ENCODE data around the gene COMMD8. TPM values are rescaled to one million over a fixed set of nuclear protein-coding genes. Genes with fewer than 3 reads are reported as not detected.

Gene COMMD8
- total and polyA plus RNA-seq, 10 donors = 14.1 to 30.9 (median 20.1) TPM

DNA sequence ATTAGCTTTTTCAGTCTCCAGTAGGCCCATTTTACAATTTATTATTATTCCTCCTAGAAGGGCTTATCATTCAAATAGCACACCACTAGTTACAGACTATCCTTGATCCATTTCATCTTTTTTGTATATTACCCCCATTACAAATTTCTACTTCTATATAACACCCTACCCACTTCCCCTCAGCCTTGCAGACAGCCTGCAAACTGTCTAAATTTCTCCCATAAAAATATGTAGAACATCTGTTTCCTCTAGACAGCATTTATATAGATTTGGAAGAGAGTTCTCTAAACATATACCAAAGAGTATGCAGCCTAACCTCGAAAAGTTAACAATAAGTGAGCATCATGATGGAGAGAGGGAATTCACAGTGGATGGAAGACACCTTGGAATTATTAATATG is 30.8 kb downstream of the COMMD8 start:
- TF ChIP-seq POLR2AphosphoS5 (IDR thresholded peaks at IDR 0.05) = no peak
- no peak for TF ChIP-seq POLR2A (IDR thresholded peaks at IDR 0.05)
- TF ChIP-seq, protein P1, sequence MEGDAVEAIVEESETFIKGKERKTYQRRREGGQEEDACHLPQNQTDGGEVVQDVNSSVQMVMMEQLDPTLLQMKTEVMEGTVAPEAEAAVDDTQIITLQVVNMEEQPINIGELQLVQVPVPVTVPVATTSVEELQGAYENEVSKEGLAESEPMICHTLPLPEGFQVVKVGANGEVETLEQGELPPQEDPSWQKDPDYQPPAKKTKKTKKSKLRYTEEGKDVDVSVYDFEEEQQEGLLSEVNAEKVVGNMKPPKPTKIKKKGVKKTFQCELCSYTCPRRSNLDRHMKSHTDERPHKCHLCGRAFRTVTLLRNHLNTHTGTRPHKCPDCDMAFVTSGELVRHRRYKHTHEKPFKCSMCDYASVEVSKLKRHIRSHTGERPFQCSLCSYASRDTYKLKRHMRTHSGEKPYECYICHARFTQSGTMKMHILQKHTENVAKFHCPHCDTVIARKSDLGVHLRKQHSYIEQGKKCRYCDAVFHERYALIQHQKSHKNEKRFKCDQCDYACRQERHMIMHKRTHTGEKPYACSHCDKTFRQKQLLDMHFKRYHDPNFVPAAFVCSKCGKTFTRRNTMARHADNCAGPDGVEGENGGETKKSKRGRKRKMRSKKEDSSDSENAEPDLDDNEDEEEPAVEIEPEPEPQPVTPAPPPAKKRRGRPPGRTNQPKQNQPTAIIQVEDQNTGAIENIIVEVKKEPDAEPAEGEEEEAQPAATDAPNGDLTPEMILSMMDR (IDR thresholded peaks at IDR 0.05 in 8 of 11, conservative IDR thresholded peaks at IDR 0.05 in 3 of 11) = no peak
- intact Hi-C loops (cut with DNase I; ENCODE audit: low total_unique reads) = no loop called here
- Histone ChIP-seq H3K4me1 (no peaks in the 10 kb centered on the region), H3K9me3 (no peaks in the 10 kb centered on the region), H3K4me3 (no peak overlapping the region), H3K27me3 (replicated peaks in 1 of 7) (no peaks in the 10 kb centered on the region), H3K36me3 (no peaks in the 10 kb centered on the region), H3K27ac (no peak overlapping the region)
- DNase-seq = no peak
- WGBS, 5 donors = 15 to 31% (median 28%) methylated on average over 1 of the region's 1 CpG

DNA sequence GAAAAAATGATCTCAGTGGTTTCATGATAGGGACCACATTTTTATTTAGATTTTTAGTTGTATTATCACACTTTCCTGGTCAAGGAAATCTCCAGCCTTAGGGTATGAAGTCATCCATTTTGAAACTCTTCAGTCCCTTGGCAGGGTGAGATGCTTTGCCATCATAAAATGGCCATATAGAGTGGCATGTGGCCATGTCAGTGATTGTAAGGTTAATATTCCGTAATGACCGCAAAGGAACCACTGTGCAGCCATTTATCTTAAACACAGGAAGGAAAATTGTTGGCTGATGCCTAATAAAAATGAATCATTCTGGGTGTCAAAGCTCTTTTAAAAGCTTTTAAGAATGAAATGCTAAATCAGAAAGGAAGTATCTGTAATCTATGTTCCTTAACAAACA is 35.6 kb downstream of the COMMD8 start:
- Histone ChIP-seq H3K27ac (no peak overlapping the region), H3K36me3 (no peaks in the 10 kb centered on the region), H3K27me3 (replicated peaks in 1 of 7) (no peaks in the 10 kb centered on the region), H3K4me3 (no peak overlapping the region), H3K4me1 (no peaks in the 10 kb centered on the region), H3K9me3 (no peaks in the 10 kb centered on the region)
- intact Hi-C loops (cut with DNase I; ENCODE audit: low total_unique reads) = no loop called here
- WGBS, 5 donors = 58 to 75% (median 61%) methylated on average over 2 of the region's 2 CpGs
- DNase-seq = no peak
- TF ChIP-seq POLR2A (IDR thresholded peaks at IDR 0.05) (no peak), POLR2AphosphoS5 (IDR thresholded peaks at IDR 0.05) (no peak)
- TF ChIP-seq, protein P1 (IDR thresholded peaks at IDR 0.05 in 8 of 11, conservative IDR thresholded peaks at IDR 0.05 in 3 of 11) = no peak

- H3K27ac ChIP-seq = no peak overlapping the region
- no peaks in the 10 kb centered on the region for H3K4me1 ChIP-seq
- no peak for TF ChIP-seq POLR2AphosphoS5 (IDR thresholded peaks at IDR 0.05)
- TF ChIP-seq, protein P1 (IDR thresholded peaks at IDR 0.05 in 8 of 11, conservative IDR thresholded peaks at IDR 0.05 in 3 of 11) = no peak
- no peak for TF ChIP-seq POLR2A (IDR thresholded peaks at IDR 0.05)
- H3K36me3 ChIP-seq = no peaks in the 10 kb centered on the region
- WGBS, 5 donors = 92 to 96% (median 94%) methylated on average over 25 of the region's 25 CpGs
- no peak for DNase-seq
- H3K9me3 ChIP-seq = no peaks in the 10 kb centered on the region
- intact Hi-C loops (cut with DNase I; ENCODE audit: low total_unique reads) = no loop called here
- H3K27me3 ChIP-seq (replicated peaks in 1 of 7) = no peaks in the 10 kb centered on the region
- no peak overlapping the region for H3K4me3 ChIP-seq
Observed at GRCh38 chr4:47425628-47426027, 37.9 kb downstream of the COMMD8 start.

GRCh38 chr4:47419296-47419695 is 44.2 kb downstream of the COMMD8 start:
- intact Hi-C loops (cut with DNase I; ENCODE audit: low total_unique reads) = no loop called here
- 60 to 82% (median 67%) methylated on average over 2 of the region's 2 CpGs for WGBS, 5 donors

More at GRCh38 chr4:47419296-47419695, 44.2 kb downstream of the COMMD8 start:
- H3K27ac ChIP-seq = no peak overlapping the region
- H3K36me3 ChIP-seq = no peaks in the 10 kb centered on the region
- H3K4me3 ChIP-seq = no peak overlapping the region
- TF ChIP-seq POLR2AphosphoS5 (IDR thresholded peaks at IDR 0.05) (no peak), POLR2A (IDR thresholded peaks at IDR 0.05) (no peak)
- TF ChIP-seq, protein P1 (IDR thresholded peaks at IDR 0.05 in 8 of 11, conservative IDR thresholded peaks at IDR 0.05 in 3 of 11) = no peak
- no peaks in the 10 kb centered on the region for H3K9me3 ChIP-seq
- no peaks in the 10 kb centered on the region for H3K27me3 ChIP-seq (replicated peaks in 1 of 7)
- H3K4me1 ChIP-seq = no peaks in the 10 kb centered on the region
- DNase-seq = no peak

Data from spleen (tissue), 11 donors.